ENCODE measurements around the gene CXCL9.
"Not testable (repeated sequence)": the region's sequence is repeated elsewhere in the genome, so short reads cannot be mapped to it uniquely, and the experiment has no call there.

Gene CXCL9

DNA sequence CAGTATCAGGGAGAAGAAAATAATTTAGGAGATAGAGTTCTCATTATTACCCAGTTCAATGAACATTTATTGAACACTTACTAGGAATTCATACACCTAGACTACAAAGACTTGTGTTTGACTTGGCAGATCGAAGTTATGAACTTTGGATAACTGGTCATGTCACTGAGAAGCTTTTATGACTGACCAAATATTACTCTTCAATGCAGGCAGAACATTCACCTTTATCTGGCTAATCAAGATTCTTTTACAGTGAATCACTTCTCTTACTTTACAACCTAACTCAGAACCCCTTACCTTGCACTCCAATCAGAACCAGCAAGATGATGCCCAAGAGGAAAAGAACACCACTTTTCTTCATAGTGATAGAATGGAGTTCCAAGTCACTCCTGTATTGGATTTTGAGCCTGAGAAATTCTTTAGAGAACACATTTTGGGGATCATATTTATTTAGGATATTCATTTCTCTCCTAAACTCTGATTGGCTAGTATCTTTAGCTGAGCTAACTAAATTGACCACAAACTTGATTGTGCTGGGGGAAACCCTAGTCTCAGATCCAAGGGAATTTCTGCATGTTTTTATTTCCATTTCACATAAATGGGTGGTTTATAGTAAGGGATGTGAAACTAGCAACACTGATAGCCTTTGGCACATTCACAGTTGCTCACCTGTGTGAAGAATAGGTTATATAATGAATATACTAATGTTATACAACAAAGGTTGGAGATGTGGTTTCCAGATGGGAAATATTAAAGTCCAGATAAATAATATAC is at the start of gene CXCL9:
Gene CXCL9, minus strand, starts transcription at position 421 of the 774 bp plus-strand sequence. Its CDS starts 60 bp downstream, at position 361.
- no peak for DNase-seq (ENCODE audit: low read depth)

DNA sequence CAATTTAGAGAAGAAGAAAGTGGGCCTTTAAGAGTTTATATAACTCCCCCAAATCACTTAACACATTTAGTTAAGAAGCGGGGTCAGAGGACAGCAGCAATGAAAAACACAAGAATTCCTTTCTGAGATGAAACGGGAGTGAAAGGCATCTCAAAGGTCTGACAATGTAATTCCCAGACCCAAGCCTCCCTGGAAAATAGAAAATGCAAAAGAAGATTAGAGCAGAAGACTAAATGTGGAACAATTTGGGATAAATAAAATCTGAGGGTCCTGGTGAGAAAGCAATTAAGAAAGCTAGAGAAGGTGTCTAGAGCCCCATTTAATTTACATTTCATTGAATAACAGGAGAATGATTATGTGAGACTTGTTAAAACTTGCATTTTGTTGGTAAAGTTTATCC is 48.1 kb upstream of the CXCL9 start:
- no peak for DNase-seq (ENCODE audit: low read depth)

DNA sequence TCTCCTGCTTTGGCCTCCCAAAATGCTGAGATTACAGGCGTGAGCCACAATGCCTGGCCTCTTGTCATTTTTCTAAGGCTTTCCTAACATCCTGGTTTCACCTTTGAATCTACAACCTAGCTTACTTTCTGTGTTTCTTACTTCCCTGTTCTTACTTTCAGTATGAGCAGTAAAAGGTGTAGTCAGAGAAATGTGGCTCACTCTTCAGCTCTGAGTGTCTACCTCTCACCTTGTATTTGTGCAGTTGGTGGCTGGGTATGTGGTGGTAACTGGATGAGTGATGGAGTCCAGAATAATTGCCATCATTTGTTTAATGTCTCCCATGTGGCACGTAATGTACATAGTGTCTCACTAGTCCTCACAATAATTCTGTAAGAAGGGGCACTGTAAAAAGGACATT is 47.7 kb upstream of the CXCL9 start:
- DNase-seq (ENCODE audit: low read depth): no peak

DNA sequence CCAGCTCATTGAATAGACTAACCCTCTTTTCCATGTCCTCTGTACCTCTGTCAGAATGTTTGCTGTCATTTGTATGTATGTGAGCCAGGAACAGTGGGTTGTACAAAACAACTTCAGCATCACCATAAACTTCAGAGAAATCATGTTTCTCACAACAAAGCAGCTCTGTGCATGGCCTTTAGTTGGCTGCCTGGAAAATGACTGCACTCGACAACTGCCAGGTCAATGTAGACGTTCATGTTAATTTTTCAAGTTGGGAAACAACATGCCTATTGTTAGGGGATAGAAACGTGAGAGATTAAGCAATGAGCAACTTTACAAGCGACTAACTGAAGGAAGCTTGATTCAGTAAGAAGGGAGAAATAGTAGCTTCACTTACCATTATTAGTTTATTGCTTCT is 46.4 kb upstream of the CXCL9 start:
- DNase-seq (ENCODE audit: low read depth): no peak

DNA sequence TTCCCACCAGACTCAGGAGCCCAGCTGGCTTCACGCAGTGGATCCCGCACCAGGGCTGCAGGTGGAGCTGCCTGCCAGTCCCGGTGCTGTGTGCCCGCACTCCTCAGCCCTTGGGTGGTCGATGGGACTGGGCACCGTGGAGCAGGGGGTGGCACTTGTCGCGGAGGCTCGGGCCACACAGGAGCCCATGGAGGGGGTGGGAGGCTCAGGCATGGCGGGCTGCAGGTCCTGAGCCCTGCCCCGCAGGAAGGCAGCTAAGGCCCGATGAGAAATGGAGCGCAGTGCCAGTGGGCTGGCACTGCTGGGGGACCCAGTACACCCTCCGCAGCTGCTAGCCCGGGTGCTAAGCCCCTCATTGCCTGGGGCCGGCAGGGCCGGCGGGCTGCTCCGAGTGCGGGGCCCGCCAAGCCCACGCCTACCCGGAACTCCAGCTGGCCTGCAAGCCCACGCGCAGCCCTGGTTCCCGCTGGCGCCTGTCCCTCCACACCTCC is 43.3 kb upstream of the CXCL9 start:
- not testable (repeated sequence) for DNase-seq (ENCODE audit: low read depth)

DNA sequence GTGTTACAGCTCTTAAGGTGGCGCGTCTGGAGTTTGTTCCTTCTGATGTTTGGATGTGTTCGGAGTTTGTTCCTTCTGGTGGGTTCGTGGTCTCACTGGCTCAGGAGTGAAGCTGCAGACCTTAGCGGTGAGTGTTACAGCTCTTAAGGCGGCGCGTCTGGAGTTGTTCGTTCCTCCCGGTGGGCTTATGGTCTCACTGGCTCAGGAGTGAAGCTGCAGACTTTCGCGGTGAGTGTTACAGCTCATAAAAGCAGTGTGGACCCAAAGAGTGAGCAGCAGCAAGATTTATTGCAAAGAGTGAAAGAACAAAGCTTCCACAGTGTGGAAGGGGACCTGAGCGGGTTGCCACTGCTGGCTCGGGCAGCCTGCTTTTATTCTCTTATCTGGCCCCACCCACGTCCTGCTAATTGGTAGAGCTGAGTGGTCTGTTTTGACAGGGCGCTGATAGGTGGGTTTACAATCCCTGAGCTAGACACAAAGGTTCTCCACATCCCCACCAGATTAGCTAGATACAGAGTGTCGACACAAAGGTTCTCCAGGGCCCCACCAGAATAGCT is 42.6 kb upstream of the CXCL9 start:
- DNase-seq (ENCODE audit: low read depth): not testable (repeated sequence)

DNA sequence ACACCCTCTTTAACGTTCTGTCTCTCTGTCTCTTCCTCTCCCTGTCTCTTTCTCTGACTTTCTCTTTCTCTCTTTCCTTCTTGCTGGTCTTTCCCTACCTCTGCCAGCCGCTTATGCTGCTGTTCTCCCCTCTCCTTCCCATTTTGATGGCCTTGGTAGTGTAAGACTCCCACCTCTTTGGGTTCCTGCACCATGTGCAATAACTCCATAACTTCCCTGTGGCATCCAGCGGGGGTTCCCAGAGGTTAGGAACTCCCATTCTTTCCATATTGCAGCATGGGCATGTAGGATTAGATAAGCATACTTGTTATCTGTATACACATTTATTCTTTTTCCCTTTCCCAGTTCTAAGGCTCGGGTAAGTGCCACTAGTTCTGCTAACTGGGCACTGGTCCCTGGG is 37.4 kb upstream of the CXCL9 start:
- not testable (repeated sequence) for DNase-seq (ENCODE audit: low read depth)

DNA sequence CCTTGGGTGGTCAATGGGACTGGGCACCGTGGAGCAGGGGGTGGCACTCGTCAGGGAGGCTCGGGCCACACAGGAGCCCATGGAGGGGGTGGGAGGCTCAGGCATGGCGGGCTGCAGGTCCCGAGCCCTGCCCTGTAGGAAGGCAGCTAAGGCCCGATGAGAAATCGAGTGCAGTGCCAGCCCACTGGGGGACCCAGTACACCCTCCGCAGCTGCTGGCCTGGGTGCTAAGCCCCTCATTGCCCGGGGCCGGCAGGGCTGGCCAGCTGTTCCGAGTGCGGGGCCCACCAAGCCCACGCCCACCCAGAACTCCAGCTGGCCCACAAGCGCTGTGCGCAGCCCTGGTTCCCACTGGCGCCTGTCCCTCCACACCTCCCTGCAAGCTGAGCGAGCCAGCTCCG is 36.0 kb upstream of the CXCL9 start:
- not testable (repeated sequence) for DNase-seq (ENCODE audit: low read depth)

DNA sequence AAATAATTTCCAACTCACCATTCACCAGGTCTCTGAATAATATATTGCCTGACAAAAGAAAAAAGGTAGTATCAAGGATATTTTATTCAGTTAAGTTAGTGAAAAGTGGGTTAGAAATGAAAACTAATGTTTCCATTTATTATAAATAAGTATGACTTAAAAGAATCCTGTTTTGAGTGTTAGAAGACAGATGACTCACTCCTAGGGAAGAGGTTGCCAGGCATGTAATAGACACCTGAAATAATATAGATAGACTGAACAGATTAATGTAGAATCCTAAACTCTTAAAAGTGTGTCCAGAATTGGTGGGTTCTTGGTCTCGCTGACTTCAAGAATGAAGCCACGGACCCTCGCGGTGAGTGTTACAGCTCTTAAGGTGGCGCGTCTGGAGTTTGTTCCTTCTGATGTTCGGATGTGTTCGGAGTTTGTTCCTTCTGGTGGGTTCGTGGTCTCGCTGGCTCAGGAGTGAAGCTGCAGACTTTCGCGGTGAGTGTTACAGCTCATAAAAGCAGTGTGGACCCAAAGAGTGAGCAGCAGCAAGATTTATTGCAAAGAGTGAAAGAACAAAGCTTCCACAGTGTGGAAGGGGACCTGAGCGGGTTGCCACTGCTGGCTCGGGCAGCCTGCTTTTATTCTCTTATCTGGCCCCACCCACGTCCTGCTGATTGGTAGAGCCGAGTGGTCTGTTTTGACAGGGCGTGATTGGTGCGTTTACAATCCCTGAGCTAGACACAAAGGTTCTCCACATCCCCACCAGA is 35.1 kb upstream of the CXCL9 start:
- DNase-seq (ENCODE audit: low read depth): not testable (repeated sequence)

DNA sequence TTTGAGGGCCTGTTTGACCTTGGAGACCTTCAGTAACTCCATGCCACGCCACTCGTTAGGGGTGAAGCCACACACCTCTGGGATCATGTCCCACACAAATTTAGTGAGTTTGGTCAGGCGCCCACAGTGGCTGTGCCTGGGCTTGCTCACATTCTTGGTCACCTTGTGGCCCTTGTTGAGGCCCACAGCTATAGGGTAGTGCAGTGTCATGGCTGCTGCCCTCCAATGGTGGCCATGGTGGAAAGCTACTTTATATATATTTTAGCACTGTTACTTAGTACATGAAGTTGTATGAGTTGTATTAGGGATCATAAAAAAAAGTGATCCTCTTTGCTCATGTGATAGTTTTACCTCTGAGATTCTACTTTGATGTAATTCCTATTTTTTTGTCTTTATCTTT is 29.5 kb upstream of the CXCL9 start:
- no peak for DNase-seq (ENCODE audit: low read depth)

DNA sequence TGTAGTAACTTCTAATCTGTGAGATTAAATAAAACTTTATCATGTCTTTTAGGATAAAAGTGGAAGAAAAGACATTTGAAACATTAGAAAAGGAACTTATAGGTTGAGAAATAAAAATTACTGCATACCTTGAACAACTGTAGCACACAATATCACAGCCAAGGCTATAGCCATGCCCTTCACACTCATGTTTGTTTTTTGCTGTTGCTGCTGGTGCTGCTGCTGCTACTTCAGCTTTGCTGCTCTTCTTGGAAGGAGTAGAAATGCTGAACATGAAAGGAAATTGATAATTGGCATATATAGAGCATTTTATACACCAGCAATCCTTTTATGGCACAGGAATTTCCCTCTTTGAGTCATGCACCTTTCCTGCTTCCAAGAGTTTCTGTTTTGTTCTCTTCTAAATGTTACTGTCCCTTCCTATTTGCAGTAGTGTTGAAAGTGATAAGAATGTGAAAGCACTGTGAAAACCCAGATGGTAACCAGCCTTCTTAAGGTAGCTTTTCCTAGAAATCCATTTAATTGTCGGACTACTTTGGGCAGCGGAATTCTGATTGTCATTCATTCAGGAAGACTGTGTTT is 28.6 kb upstream of the CXCL9 start, which contains the start of gene CXCL11:
Gene CXCL11, minus strand, starts transcription at position 272 of the 582 bp plus-strand sequence. Its CDS starts 83 bp downstream, at position 189.
- no peak for DNase-seq (ENCODE audit: low read depth)

DNA sequence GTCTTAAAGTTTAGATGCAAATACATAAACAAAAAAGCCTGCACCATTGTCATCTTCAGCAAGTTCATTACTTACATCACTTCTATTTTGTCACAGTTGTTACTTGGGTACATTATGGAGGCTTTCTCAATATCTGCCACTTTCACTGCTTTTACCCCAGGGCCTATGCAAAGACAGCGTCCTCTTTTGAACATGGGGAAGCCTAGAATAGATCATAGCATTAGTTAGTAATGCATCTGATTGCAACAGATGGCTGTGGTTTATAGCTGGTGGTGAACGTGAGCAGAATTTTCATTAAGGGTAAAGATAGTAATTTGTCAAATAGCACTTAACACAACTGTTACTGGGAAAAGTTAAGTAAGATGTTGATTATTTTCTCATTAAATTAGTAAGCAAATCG is 27.8 kb upstream of the CXCL9 start:
- DNase-seq (ENCODE audit: low read depth): no peak

DNA sequence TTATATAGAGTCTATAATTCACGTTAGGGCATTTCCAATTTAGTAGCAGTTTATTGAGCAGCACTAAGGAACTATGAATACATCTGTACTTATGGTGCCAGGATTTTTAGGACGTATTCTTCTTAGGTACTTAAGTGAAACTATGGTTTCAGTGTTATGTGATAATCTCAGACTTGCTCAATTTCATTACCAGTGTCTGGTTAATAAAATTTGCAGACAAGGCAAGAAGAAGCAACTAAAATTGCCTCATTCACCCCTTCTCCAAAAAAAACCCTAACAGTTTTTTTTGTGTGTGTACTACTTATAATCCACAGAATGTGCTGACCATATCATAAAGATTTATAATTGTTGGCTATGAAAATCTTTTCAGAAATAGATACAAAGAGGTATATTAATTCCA is 22.0 kb upstream of the CXCL9 start:
- no peak for DNase-seq (ENCODE audit: low read depth)

DNA sequence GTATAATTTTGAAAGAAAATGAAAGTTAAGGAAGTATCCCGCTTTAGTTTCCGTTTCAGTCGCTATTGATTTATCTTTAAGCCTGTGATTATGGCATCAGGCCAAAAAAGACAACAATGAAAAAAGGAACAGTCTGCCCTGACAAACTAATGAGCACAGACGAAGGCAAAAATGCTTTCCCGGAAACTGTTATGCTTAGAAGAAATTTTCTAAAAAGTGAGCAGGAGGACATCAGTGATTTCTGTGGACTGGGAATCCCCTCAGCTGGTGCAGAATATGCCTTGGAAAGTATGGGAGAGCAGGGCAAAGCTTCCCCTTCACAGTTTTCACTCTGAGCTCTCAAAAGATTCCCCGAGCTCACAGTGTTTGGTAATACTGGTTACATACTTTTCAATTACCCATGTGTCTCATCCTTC is 21.0 kb upstream of the CXCL9 start:
- no peak for DNase-seq (ENCODE audit: low read depth)

DNA sequence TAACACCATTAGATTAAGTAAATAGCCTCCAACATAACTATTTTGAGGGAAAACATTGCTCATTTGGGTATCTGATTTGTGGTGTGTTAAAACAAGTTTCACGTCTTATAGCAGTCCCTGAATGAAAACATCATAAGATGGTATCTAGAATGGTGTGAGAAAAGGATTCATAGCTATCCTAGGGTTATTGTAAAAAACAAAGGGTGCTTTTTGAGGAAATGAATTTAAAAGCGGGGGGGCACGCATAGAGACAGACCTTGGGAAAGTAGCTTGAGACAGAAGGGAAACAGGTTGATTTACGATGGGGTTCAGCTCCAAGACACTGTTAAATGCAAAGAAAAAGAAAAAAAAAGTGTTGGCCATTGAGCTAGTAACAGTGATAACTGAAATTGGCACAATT is 16.8 kb upstream of the CXCL9 start:
- DNase-seq (ENCODE audit: low read depth): no peak

DNA sequence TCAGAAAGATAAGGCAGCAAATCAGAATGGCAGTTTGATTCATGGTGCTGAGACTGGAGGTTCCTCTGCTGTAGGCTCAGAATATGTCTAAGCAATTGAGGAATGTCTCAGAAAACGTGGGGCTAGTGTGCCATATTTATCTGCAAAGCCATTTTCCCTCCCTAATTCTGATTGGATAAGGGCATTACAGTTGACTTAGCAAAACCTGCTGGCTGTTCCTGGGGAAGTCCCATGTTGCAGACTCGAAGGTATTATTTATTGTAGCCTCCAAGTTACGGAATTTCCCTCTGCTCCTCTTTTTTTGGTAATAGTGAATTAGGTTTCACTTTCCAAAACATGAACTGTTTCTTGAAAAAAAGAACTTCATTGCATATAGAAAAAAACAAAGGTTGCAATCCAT is 16.1 kb upstream of the CXCL9 start, which contains the start of gene CXCL10:
Gene CXCL10, minus strand, starts transcription at position 109 of the 400 bp plus-strand sequence. Its CDS starts 66 bp downstream, at position 43.
- DNase-seq (ENCODE audit: low read depth): no peak

DNA sequence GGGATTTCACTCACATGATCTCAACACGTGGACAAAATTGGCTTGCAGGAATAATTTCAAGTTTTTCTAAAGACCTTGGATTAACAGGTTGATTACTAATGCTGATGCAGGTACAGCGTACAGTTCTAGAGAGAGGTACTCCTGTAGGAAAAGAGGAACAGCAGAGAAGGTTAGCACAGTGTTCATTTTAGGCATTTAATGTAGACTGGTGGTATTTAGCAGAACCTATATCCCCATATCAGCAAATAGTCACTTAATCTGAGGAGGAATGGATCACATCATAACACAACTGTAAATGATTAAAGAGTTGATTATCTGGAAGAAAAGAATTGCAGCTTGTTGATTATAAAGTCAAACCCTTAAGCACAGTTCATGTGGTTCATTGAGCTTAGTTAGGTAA is 15.4 kb upstream of the CXCL9 start:
- DNase-seq (ENCODE audit: low read depth): no peak

DNA sequence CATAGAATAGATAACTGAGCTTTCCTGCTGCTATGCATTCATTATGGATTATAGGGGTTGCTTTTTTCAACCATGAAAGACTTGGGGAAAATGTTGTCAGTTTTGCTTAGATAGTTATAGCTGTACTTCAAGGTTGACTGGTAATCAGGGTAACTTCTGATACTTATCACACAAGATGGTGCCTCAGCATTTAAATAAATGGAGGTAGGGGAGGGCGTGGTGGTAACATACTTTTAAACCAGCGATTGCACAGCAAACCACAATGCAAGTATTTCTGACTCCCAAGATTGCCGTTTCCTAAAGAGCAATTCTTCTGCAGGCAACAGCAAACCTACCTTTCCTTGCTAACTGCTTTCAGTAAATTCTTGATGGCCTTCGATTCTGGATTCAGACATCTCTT is 14.7 kb upstream of the CXCL9 start:
- DNase-seq (ENCODE audit: low read depth): no peak

DNA sequence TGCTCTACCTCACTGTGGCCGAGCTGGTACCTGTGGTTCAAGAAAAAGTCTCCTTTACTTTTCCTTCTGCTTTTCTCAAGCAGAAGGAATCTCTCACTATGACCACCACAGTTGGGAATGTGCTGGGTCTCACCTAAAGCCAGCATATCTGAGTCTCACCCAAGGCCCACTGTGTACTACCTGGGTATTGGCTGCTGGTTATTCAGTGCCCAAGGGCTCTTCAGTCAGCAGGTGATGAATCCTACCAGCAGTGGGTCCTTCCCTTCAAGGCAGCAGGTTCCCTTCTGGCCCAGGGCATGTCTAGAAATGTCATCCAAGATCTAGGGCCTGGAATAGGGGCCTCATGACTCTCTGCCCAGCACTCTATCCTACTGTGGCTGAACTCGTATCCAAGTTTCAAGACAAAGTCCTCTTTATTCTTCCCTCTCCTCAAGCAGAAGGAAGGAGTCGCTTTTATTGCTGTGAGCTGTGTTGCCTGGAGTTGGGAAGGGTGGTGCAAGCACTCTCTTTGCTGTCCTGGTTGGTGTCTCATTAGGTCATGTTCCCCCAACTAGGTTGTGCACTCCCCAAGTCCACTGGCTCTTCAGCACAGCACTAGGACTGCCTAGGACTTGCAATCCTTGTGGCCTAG is 9.9 kb upstream of the CXCL9 start:
- no peak for DNase-seq (ENCODE audit: low read depth)

DNA sequence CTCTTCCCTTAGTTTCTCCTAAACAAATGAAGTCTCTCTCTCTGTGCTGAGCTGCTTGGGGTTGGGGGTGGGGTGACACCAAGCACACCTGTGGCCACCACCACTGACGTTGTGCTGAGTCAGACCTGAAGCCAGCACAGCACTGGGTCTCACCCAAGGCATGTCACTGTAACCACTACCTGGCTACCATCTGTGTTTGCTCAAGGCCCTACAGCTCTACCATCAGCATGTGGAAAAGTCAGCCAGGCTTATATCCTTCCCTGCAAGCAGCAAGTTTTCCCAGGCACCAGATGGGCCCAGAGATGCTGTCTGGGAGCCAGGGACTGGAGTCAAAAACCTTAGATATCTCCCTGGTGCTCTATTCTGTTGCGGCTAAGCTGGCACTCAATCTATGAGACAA is 9.1 kb upstream of the CXCL9 start:
- no peak for DNase-seq (ENCODE audit: low read depth)

DNA sequence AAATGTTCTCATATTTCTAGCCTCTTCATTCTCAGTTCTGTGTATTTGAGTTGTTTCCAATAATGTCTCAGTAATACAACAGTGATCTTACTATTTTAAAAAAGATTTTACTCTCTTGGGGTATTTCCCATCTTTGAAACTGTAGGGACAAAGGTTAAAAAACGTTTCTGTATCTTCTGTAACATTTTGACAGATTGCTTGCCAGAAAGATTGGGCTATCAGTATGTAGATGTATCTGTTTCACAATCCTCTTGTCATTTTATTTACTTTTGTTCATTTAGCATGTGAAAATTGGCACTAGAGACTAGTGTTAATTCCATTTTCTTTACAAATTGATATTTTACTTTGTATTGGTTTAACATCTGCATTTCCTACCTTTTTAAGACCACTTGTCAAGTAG is 6.2 kb upstream of the CXCL9 start:
- DNase-seq (ENCODE audit: low read depth): no peak

DNA sequence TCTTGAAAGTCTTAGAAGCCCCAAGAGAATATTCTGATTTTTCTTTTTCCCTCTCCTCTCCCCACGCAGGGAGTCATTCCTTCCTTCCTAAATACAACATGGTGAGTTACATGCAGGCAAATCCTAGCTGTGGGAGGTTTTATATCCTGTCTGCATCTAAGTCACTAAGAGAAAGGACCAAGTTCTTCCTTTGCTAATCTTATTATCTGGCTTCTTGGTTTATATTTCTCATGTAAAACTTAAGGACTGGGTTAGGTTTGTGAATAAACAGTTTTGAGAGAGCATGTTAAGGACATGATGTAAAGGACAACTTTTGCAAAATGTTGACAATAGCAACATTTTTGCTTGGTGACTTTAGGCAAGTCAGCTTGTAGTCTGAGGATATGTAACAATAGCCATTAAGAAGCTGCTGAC is 5.1 kb upstream of the CXCL9 start:
- no peak for DNase-seq (ENCODE audit: low read depth)
